T-cell (primary cell): ENCODE measurements around the gene COL18A1. TPM values are rescaled to one million over a fixed set of nuclear protein-coding genes. Genes with fewer than 3 reads are reported as not detected.
"Not testable (repeated sequence)": the region's sequence is repeated elsewhere in the genome, so short reads cannot be mapped to it uniquely, and the experiment has no call there.

ENCODE experiments used
- ATAC-seq, 4 experiments: fragments of 200-7000 bp in 3 of 4; fragments of 150-1000 bp in 1 of 4; cut with Tn5 transposase; replicated peaks in 1 of 4; 1 replicate in 3 of 4; 2 replicates in 1 of 4; pipeline ENCODE4 v1.10.0; 2021; ENCODE audit warnings: moderate library complexity in 3 of 4, mild to moderate bottlenecking in 2 of 4, moderate number of reproducible peaks in 1 of 4
- CTCF ChIA-PET, 2 donors: fragments of 300-600 bp; sonication (Branson Sonifier 250); formaldehyde crosslinking; loops; one replicate each; lab custom pipeline; 2022; ENCODE audit warnings: antibody characterized with exemption in 2 of 2; lab: Charles Lee
- POLR2A ChIA-PET, 2 donors: fragments of 300-600 bp; sonication (Branson Sonifier 250); formaldehyde crosslinking; loops; one replicate each; lab custom pipeline; 2022; ENCODE audit warnings: antibody characterized with exemption in 2 of 2; lab: Charles Lee
- DNase-seq, 35 experiments: peaks; one replicate each; pipeline versions ENCODE4 v3.0.0 to v3.0.0-alpha.2; 2013 to 2023
- H3K27ac ChIP-seq: one replicate; pipeline ENCODE4 v1.5.1; 2013; ENCODE audit warnings: low read length
- H3K27me3 ChIP-seq, 2 experiments: replicated peaks in 1 of 2; 1 replicate in 1 of 2; 2 replicates in 1 of 2; pipeline versions ENCODE4 v1.6.1 to v1.7.0; 2013; ENCODE audit warnings: low read length in 1 of 2, mixed read lengths in 1 of 2; ENCODE audit not compliant: control insufficient read depth in 2 of 2, insufficient read depth in 2 of 2; ENCODE audit errors: extremely low read depth in 1 of 2
- H3K36me3 ChIP-seq, 2 donors: 1 replicate in 1 of 2; 2 replicates in 1 of 2; pipeline versions ENCODE4 v1.6.1 to v1.7.0; 2013; ENCODE audit warnings: low read length in 1 of 2; ENCODE audit not compliant: control insufficient read depth in 2 of 2, insufficient read depth in 1 of 2; ENCODE audit errors: extremely low read depth in 1 of 2
- H3K4me1 ChIP-seq, 2 experiments: 1 replicate in 1 of 2; 2 replicates in 1 of 2; pipeline versions ENCODE4 v1.6.1 to v1.7.0; 2013; ENCODE audit warnings: low read length in 2 of 2, mixed read lengths in 1 of 2; ENCODE audit not compliant: insufficient read depth in 2 of 2, control insufficient read depth in 1 of 2; ENCODE audit errors: extremely low read depth in 1 of 2
- H3K4me3 ChIP-seq, 2 donors: 1 replicate in 1 of 2; 2 replicates in 1 of 2; pipeline versions ENCODE4 v1.5.1 to v1.7.0; 2013; ENCODE audit warnings: mild to moderate bottlenecking in 2 of 2, low read length in 1 of 2, moderate library complexity in 1 of 2; ENCODE audit not compliant: control insufficient read depth in 1 of 2; ENCODE audit errors: extremely low read depth in 1 of 2
- H3K9me3 ChIP-seq: 2 replicates; pipeline ENCODE4 v1.7.0; 2013
- H3K27ac Mint-ChIP-seq, 2 donors: one replicate each; pipeline ENCODE4 v1.8.0; 2020 to 2021; ENCODE audit warnings: mild to moderate bottlenecking in 2 of 2, mixed read lengths in 2 of 2
- H3K27me3 Mint-ChIP-seq, 2 donors: one replicate each; pipeline ENCODE4 v1.8.0; 2021 to 2022; ENCODE audit warnings: mixed read lengths in 2 of 2
- H3K36me3 Mint-ChIP-seq: one replicate; pipeline ENCODE4 v1.8.0; 2021; ENCODE audit warnings: mixed read lengths
- H3K4me1 Mint-ChIP-seq, 3 donors: one replicate each; pipeline ENCODE4 v1.8.0; 2020 to 2022; ENCODE audit warnings: mixed read lengths in 3 of 3, mild to moderate bottlenecking in 1 of 3
- H3K4me3 Mint-ChIP-seq, 3 donors: one replicate each; pipeline ENCODE4 v1.8.0; 2020 to 2022; ENCODE audit warnings: mild to moderate bottlenecking in 3 of 3, mixed read lengths in 3 of 3, moderate library complexity in 3 of 3
- H3K9me3 Mint-ChIP-seq, 3 donors: one replicate each; pipeline ENCODE4 v1.8.0; 2020 to 2022; ENCODE audit warnings: mixed read lengths in 3 of 3
- WGBS: methylation state at CpG from one replicate; pipeline ENCODE4 v1.1.5; 2013; ENCODE audit warnings: missing lambda C conversion rate; ENCODE audit not compliant: insufficient coverage; 5-methylcytosine and 5-hydroxymethylcytosine counted together
- total RNA-seq, 35 experiments: library from RNA in 6 of 35; stranded (reverse) in 6 of 35; fragments of 120-200 nt in 1 of 35; gene quantifications; one replicate each; pipeline versions ENCODE4 v1.2.1 to v1.2.4 and lab custom pipeline; 2013 to 2026

Gene COL18A1
- total RNA-seq, 5 donors from 2014 or later (not counting 1 experiment from before 2014, with no cell fraction given) = 7.2 to 53.8 (median 10.5) TPM

DNA sequence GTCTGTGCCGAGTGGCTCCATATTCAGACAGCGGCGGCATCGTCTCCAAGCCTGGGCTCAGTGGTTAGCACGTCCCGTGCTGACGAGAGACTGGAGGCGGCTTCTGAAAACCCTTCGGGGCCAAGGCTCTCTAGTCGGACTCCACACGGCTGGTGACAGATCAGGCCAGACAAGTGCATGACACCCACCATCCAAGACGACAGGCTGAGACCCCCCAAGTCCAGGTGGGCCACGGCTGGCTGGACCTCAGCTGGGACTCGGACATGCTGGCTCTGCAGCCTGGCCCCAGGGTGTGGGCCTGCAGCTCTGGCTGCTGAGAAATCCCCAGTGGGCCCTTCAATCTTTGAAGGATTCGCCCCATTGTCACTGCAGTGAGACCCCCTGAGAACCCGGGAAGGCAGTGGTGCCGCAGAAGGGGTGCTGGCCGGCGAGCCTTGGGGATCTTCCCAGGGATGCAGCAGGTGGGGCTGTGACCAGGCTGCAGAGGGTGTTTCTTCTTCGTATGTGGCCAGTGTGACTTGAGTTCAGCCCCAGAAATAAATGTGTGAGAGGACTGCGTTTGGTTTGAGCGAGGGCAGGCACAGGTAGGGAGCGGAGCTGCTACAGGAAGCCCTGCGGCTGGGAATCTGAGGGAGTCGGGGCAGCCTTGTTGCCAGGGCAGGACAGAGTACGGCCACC is 153.2 kb downstream of the COL18A1 start:
- 92% methylated on average over 21 of the region's 26 CpGs for WGBS

DNA sequence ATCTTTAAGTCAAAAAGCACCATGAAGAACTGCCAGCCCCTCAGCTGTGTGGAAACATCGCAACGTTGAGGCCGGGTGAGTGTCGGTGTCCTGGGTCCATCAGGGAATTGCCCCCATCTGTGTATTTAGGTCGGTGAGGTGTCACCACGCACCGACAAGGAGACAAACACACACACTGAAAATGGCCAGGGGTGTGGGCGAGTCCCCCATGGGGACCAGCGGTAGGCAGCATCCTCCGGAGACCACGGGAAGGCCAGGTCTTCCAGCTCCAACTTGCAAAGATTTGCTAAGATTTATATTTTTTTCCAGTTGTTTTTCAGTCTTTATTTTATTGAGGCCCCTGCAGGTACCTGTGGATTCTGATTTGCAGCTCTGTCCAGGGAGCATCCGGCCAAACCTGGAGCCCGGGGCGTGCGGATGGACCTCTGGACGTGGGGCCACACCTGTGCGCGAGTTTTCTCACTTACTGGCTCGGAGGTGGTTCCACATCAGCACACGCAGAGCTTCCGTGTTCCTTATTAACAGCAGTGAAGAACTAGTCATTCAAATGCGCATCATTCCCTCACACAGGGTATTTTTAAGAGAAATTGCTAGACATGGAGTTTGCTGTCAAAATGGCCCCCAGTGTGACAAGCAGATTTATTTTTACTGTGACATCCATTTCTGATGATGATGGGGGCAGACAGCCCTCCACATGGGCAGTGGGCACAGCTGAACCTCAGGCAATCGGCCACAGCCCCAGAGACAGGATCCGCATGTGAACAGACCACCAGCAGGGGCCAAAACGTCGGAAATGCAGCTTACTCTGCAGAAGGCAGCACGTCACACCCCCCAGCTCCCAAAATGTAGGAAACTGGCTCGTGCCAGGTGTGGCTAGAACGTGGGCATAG is 154.5 kb downstream of the COL18A1 start:
- CTCF ChIA-PET = no interaction called here
- 88% methylated on average over 24 of the region's 29 CpGs for WGBS
- POLR2A ChIA-PET = no interaction called here

More for the DNA sequence above, 153.2 kb downstream of the COL18A1 start:
- Histone ChIP-seq H3K36me3 (no peaks in the 10 kb centered on the region), H3K4me3 (no peak overlapping the region), H3K9me3 (no peaks in the 10 kb centered on the region), H3K27ac (no peak overlapping the region), H3K4me1 (peaks cover 2 to 9% of the 10 kb centered on the region in 2 experiments), H3K27me3 (peaks cover 0 to 20% of the 10 kb centered on the region in 2 experiments)
- Mint-ChIP-seq H3K27me3 (peaks cover 3 to 10% of the 10 kb centered on the region in 2 donors), H3K27ac (no peak overlapping the region), H3K36me3 (no peaks in the 10 kb centered on the region), H3K4me3 (no peak overlapping the region), H3K9me3 (peaks cover 0 to 6% (median under 1%) of the 10 kb centered on the region in 3 donors), H3K4me1 (peaks cover 5 to 6% (median 6%) of the 10 kb centered on the region in 3 donors)
- ChIA-PET POLR2A (no interaction called here), CTCF (no interaction called here)
- ATAC-seq = no peak
- no peak for DNase-seq

GRCh38 chr21:45560106-45561021 is 155.4 kb downstream of the COL18A1 start:
- POLR2A ChIA-PET = no interaction called here
- DNase-seq (no peak), ATAC-seq (no peak)
- H3K36me3 ChIP-seq = no peaks in the 10 kb centered on the region
- peaks cover 0 to 7% of the 10 kb centered on the region in 2 experiments for H3K4me1 ChIP-seq
- Mint-ChIP-seq H3K9me3 (peaks cover 0 to 9% (median 5%) of the 10 kb centered on the region in 3 donors), H3K4me1 (peaks cover 0 to 2% (median 0%) of the 10 kb centered on the region in 3 donors), H3K36me3 (no peaks in the 10 kb centered on the region), H3K27ac (no peak overlapping the region), H3K4me3 (no peak overlapping the region), H3K27me3 (peaks cover 3 to 18% of the 10 kb centered on the region in 2 donors)
- H3K27me3 ChIP-seq = peaks cover 0 to 20% of the 10 kb centered on the region in 2 experiments
- no peaks in the 10 kb centered on the region for H3K9me3 ChIP-seq
- H3K27ac ChIP-seq = no peak overlapping the region
- H3K4me3 ChIP-seq = no peak overlapping the region
- CTCF ChIA-PET = interaction anchor here in 1 of 2 donors (0.5 kb wide), 1 partner anchor 81 kb away, joined by 3 read pairs; no protein-coding TSS in a partner anchor
- WGBS = 84% methylated on average over 23 of the region's 30 CpGs

More for the DNA sequence above, 154.5 kb downstream of the COL18A1 start:
- Mint-ChIP-seq H3K9me3 (peaks cover 0 to 9% (median 5%) of the 10 kb centered on the region in 3 donors), H3K27ac (no peak overlapping the region), H3K4me1 (peaks cover 4 to 5% (median 5%) of the 10 kb centered on the region in 3 donors), H3K4me3 (no peak overlapping the region), H3K36me3 (no peaks in the 10 kb centered on the region), H3K27me3 (peaks cover 3 to 15% of the 10 kb centered on the region in 2 donors)
- no peaks in the 10 kb centered on the region for H3K36me3 ChIP-seq
- ATAC-seq = no peak
- H3K4me3 ChIP-seq = no peak overlapping the region
- no peak for DNase-seq
- H3K4me1 ChIP-seq = peaks cover 0 to 7% of the 10 kb centered on the region in 2 experiments
- H3K27me3 ChIP-seq = peaks cover 0 to 20% of the 10 kb centered on the region in 2 experiments
- no peaks in the 10 kb centered on the region for H3K9me3 ChIP-seq
- no peak overlapping the region for H3K27ac ChIP-seq

DNA sequence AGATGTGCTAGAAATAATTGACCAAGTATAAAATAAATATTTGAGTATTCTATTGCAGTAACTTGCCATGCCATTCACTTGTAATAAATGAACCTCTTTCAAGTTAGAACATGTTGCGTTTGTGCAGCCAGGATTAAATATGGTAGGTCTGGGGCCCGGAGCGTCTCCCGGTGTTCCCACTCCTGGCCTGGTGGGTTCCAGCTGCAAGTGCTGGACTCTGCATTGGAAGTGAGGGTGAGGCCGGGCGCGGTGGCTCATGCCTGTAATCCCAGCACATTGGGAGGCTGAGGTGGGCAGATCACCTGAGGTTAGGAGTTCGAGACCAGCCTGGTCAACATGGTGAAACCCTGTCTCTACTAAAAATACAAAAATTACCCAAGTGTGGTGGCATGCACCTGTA is 156.3 kb downstream of the COL18A1 start:
- H3K9me3 ChIP-seq, H3K4me3 Mint-ChIP-seq, H3K27ac ChIP-seq, H3K36me3 ChIP-seq, H3K9me3 Mint-ChIP-seq, DNase-seq, ATAC-seq, H3K36me3 Mint-ChIP-seq, H3K4me1 Mint-ChIP-seq, H3K4me1 ChIP-seq, H3K27ac Mint-ChIP-seq, H3K4me3 ChIP-seq, POLR2A ChIA-PET: not testable (repeated sequence)
- WGBS = 100% methylated on average over 1 of the region's 8 CpGs
- peaks cover 3 to 18% of the 10 kb centered on the region in 2 donors for H3K27me3 Mint-ChIP-seq
- CTCF ChIA-PET = interaction anchor here in 1 of 2 donors (0.5 kb wide), 1 partner anchor 80 kb away, joined by 3 read pairs; no protein-coding TSS in a partner anchor
- peaks cover 0 to 20% of the 10 kb centered on the region in 2 experiments for H3K27me3 ChIP-seq

DNA sequence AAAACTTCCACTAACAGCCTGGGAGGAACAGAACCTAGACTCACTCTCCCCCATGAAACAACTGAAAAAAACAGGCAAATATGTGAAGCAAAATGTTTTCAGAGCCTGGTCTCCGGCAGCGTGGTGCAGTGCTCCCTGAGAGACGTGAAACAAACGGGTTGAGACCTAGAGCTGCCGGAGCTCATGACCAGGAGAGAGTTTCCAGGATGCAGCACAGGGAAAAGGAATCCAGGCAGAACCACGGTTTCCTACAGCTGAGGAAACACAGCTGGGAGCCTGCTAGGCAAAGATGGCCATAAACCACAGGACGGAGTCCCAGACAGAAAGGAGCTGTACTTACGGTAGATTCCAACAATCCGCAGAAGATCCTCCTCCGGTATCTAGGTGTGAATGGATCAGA is 157.4 kb downstream of the COL18A1 start:
- Mint-ChIP-seq H3K4me3 (no peak overlapping the region), H3K4me1 (no peaks in the 10 kb centered on the region), H3K27ac (no peak overlapping the region), H3K36me3 (no peaks in the 10 kb centered on the region), H3K27me3 (peaks cover 3 to 18% of the 10 kb centered on the region in 2 donors), H3K9me3 (peaks cover 0 to 9% (median 5%) of the 10 kb centered on the region in 3 donors)
- Histone ChIP-seq H3K27ac (no peak overlapping the region), H3K36me3 (no peaks in the 10 kb centered on the region), H3K9me3 (no peaks in the 10 kb centered on the region), H3K4me1 (no peaks in the 10 kb centered on the region), H3K4me3 (no peak overlapping the region), H3K27me3 (peaks cover 0 to 20% of the 10 kb centered on the region in 2 experiments)
- CTCF ChIA-PET = interaction anchor here in 1 of 2 donors (0.7 kb wide), 1 partner anchor 252 kb away, joined by 6 read pairs; no protein-coding TSS in a partner anchor
- no peak for DNase-seq
- ATAC-seq = no peak
- POLR2A ChIA-PET = no interaction called here
- WGBS = 52% methylated on average over 9 of the region's 10 CpGs
